ENCODE data around the gene DENND5A. TPM values are rescaled to one million over a fixed set of nuclear protein-coding genes. Genes with fewer than 3 reads are reported as not detected.

The DENND5A gene
- total and polyA plus RNA-seq, 2 donors (not counting 1 experiment from before 2014, with no cell fraction given): 41.3 to 66.5 TPM

DNA sequence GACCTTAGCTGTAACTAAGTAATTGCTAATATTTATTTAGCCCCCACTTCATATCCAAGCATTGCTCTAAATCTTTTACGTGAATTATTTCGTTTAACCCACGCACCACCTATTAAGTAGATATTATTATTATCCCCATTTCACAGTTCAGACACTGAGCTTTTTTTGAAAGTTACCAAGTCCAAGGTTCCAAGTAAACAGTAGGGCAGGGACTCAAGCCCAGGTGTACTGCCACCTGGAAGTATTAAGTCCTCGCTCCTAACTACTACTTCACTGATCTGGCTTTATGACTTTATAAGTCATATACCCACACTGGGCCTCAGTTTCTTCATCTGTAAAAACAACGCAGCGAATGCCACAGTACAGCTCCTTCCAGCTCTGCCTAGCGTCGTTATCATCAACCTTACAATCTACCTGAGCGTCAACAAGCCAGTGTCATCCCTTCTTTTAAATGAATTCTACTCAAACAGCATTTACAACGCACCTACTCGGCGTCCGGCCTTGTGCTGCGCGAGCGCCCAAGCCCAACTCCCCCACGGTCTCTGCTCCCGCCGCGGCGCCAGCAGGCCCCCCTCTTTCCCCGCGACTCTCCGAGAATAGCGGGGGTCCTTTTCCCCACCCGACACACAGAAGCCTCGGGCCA lies 48.6 kb upstream of the DENND5A start:
- Histone ChIP-seq H3K9ac (ENCODE audit: low read length) (peak overlapping the region; percentile 90), H3K79me2 (ENCODE audit: control insufficient read depth, insufficient read depth, low read length) (peaks cover 61% of the 10 kb centered on the region), H3K4me1 (ENCODE audit: control insufficient read depth in 2 of 2, insufficient read depth in 2 of 2, low read length in 2 of 2) (peaks cover 14 to 17% of the 10 kb centered on the region in 2 donors), H2AFZ (ENCODE audit: insufficient read depth, low read depth, low read length, poor library complexity, severe bottlenecking) (peak overlapping the region; percentile 100), H3K27me3 (replicated peaks in 1 of 4; ENCODE audit: control extremely low read depth in 1 of 4, control insufficient read depth in 3 of 4, insufficient read depth in 4 of 4, low read length in 3 of 4) (no peaks in the 10 kb centered on the region), H3K4me3 (ENCODE audit: control extremely low read depth in 1 of 5, extremely low read depth in 1 of 5, insufficient read depth in 1 of 5, low read depth in 2 of 5, low read length in 4 of 5) (peak overlapping the region; percentile 81 to 94 (median 86)), H3K9me3 (ENCODE audit: control extremely low read depth in 1 of 3, control insufficient read depth in 2 of 3, insufficient read depth in 1 of 3, low read length in 2 of 3) (peaks cover 0 to 4% (median 0%) of the 10 kb centered on the region in 3 donors), H4K20me1 (ENCODE audit: control insufficient read depth, insufficient read depth, low read length, poor library complexity, severe bottlenecking) (peaks cover 17% of the 10 kb centered on the region), H3K4me2 (replicated peaks; ENCODE audit: low read depth, low read length, poor library complexity, severe bottlenecking) (peak overlapping the region; percentile 74), H3K27ac (ENCODE audit: low read length in 2 of 2) (peak overlapping the region; percentile 82 to 86), H3K36me3 (replicated peaks in 1 of 2; ENCODE audit: control extremely low read depth in 1 of 2, control insufficient read depth in 1 of 2, extremely low read depth in 1 of 2, insufficient read depth in 2 of 2, low read length in 1 of 2) (peaks cover 0 to 3% of the 10 kb centered on the region in 2 experiments)
- ChIA-PET CTCF (interaction anchor here (1.2 to 1.8 kb wide), 2 partner anchors 12 to 72 kb away, joined by 3 to 9 read pairs; partner anchors contain the start of gene IPO7), POLR2A (interaction anchor here (0.5 to 1.6 kb wide), 7 partner anchors 35 to 419 kb away, joined by 3 to 7 read pairs (median 3); partner anchors contain the start of genes IPO7 and ZNF143)
- intact Hi-C loops (cut with micrococcal nuclease): loop anchor here (1.0 to 10.0 kb wide), 7 partner anchors 48 to 991 kb away; partner anchors contain the start of genes ADM, DENND5A and IPO7
- Mint-ChIP-seq H3K9me3 (ENCODE audit: insufficient read depth) (no peaks in the 10 kb centered on the region), H3K4me1 (peaks cover 42% of the 10 kb centered on the region), H3K27me3 (no peaks in the 10 kb centered on the region), H3K4me3 (peak overlapping the region; percentile 100), H3K27ac (peak overlapping the region; percentile 99)
- peak; percentile 1 for ATAC-seq (ENCODE audit: low read depth)
- TF ChIP-seq CTCF (IDR thresholded peaks at IDR 0.05): no peak
- no peak for DNase-seq
- WGBS (ENCODE audit: insufficient coverage): under 1% methylated on average over 23 of the region's 27 CpGs

DNA sequence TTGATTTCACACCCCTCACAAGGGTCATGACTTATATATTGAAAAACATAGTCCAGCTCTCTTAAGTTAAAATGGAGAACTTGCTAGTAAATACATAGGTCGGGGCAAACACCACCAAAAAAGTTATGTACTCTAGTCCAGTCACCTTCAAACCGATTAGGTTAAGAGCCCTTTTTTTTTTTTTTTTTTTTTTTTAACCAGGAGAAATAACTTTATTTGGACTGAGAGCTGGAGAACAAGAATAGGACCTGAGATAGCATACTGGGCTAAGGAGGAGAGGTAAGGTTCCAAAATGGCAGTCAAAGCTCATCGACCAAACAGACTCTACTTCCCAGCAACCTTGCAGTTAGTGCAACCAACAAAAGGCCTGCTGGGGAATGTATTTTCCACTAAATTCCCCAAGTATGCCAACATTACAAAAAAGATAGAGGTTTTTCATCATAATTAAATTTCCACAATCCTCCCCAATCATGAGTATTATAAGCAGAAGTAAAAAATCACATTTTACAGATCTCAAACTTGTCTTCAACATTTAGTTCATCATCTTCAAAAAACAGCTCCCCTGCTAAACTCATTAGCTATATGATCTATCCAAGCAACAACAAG lies 45.4 kb upstream of the DENND5A start:
- peaks cover 19% of the 10 kb centered on the region for H4K20me1 ChIP-seq (ENCODE audit: control insufficient read depth, insufficient read depth, low read length, poor library complexity, severe bottlenecking)
- no peak overlapping the region for H3K27ac ChIP-seq (ENCODE audit: low read length in 2 of 2)
- H3K36me3 ChIP-seq (replicated peaks in 1 of 2; ENCODE audit: control extremely low read depth in 1 of 2, control insufficient read depth in 1 of 2, extremely low read depth in 1 of 2, insufficient read depth in 2 of 2, low read length in 1 of 2): peaks cover 0 to 3% of the 10 kb centered on the region in 2 experiments
- H2AFZ ChIP-seq (ENCODE audit: insufficient read depth, low read depth, low read length, poor library complexity, severe bottlenecking): no peak overlapping the region
- ATAC-seq (ENCODE audit: low read depth) (no peak), DNase-seq (no peak)
- Mint-ChIP-seq H3K4me1 (peaks cover 50% of the 10 kb centered on the region), H3K9me3 (ENCODE audit: insufficient read depth) (no peaks in the 10 kb centered on the region), H3K27me3 (no peaks in the 10 kb centered on the region), H3K27ac (no peak overlapping the region), H3K4me3 (no peak overlapping the region)
- peaks cover 14 to 17% of the 10 kb centered on the region in 2 donors for H3K4me1 ChIP-seq (ENCODE audit: control insufficient read depth in 2 of 2, insufficient read depth in 2 of 2, low read length in 2 of 2)
- WGBS (ENCODE audit: insufficient coverage): no CpG with 5 or more reads among the region's 3 CpGs
- CTCF ChIA-PET: interaction anchor here (0.8 kb wide), 1 partner anchor 196 kb away, joined by 3 read pairs; no protein-coding TSS in a partner anchor
- no peaks in the 10 kb centered on the region for H3K27me3 ChIP-seq (replicated peaks in 1 of 4; ENCODE audit: control extremely low read depth in 1 of 4, control insufficient read depth in 3 of 4, insufficient read depth in 4 of 4, low read length in 3 of 4)
- peaks cover 90% of the 10 kb centered on the region for H3K79me2 ChIP-seq (ENCODE audit: control insufficient read depth, insufficient read depth, low read length)
- H3K9me3 ChIP-seq (ENCODE audit: control extremely low read depth in 1 of 3, control insufficient read depth in 2 of 3, insufficient read depth in 1 of 3, low read length in 2 of 3): peaks cover 0 to 4% (median 0%) of the 10 kb centered on the region in 3 donors
- TF ChIP-seq EZH2 (IDR thresholded peaks at IDR 0.05; ENCODE audit: borderline replicate concordance, insufficient read depth, low read depth, low read length, poor library complexity, severe bottlenecking): no peak
- no peak for TF ChIP-seq CTCF (IDR thresholded peaks at IDR 0.05)
- no peak overlapping the region for H3K9ac ChIP-seq (ENCODE audit: low read length)
- H3K4me2 ChIP-seq (replicated peaks; ENCODE audit: low read depth, low read length, poor library complexity, severe bottlenecking): no peak overlapping the region
- H3K4me3 ChIP-seq (ENCODE audit: control extremely low read depth in 1 of 5, extremely low read depth in 1 of 5, insufficient read depth in 1 of 5, low read depth in 2 of 5, low read length in 4 of 5): no peak overlapping the region
- intact Hi-C loops (cut with micrococcal nuclease): loop anchor here (10.0 kb wide), 1 partner anchor 994 kb away; the partner anchor contains the start of gene ADM
- POLR2A ChIA-PET: interaction anchor here (0.7 kb wide), 1 partner anchor 52 kb away, joined by 3 read pairs; no protein-coding TSS in a partner anchor
